Measurements from ENCODE around the gene CASP7. TPM values are rescaled to one million over a fixed set of nuclear protein-coding genes. Genes with fewer than 3 reads are reported as not detected.
A peak's percentile ranks its signal among the peaks of the same experiment; 100 is the strongest.

CASP7 gene
- total RNA-seq, 1 experiment from 2014 or later, result 38.2 TPM

- POLR2A ChIA-PET, result no interaction called here
- TF ChIP-seq SIN3A (IDR thresholded peaks at IDR 0.05; ENCODE audit: borderline replicate concordance, insufficient read depth, low read depth, low read length) (no peak), CTCF (IDR thresholded peaks at IDR 0.05) (no peak), POLR2AphosphoS5 (IDR thresholded peaks at IDR 0.05; ENCODE audit: low read depth, low read length) (no peak), REST (IDR thresholded peaks at IDR 0.05; ENCODE audit: insufficient read depth in 1 of 2, low read depth in 2 of 2, low read length in 1 of 2) (no peak), TCF7L2 (IDR thresholded peaks at IDR 0.05; ENCODE audit: low read depth, low read length) (no peak)
- no TSS peak for BruUV-seq (replicated peaks)
- Histone ChIP-seq H3K27me3 (ENCODE audit: control insufficient read depth, insufficient read depth, low read length) (no peaks in the 10 kb centered on the region), H3K36me3 (ENCODE audit: control insufficient read depth, insufficient read depth, low read length) (no peaks in the 10 kb centered on the region), H3K27ac (ENCODE audit: low read length) (no peak overlapping the region), H3K4me3 (ENCODE audit: low read depth in 2 of 2, low read length in 2 of 2) (no peak overlapping the region), H3K4me1 (ENCODE audit: control insufficient read depth, insufficient read depth, low read length) (no peaks in the 10 kb centered on the region), H3K9me3 (ENCODE audit: control insufficient read depth, insufficient read depth, low read depth, low read length) (no peaks in the 10 kb centered on the region)
- in situ Hi-C loops (cut with HindIII; ENCODE audit: low pct_unique_long_range_greater_than_20kb, low sequenced_read_pairs), result no loop called here
- intact Hi-C loops (cut with micrococcal nuclease; ENCODE audit: unreplicated experiment), result no loop called here
- CTCF ChIA-PET, result no interaction called here
- DNase-seq (ENCODE audit: low read depth, low spot score), result no peak
- ATAC-seq, result no peak
Measured at GRCh38 chr10:113713640-113713982, 33.9 kb downstream of the CASP7 start.

- TF ChIP-seq CTCF (IDR thresholded peaks at IDR 0.05), result no peak
- peak in 1 of 2 experiments; percentile 53; a peak in 1 of 4 replicates for TF ChIP-seq REST (IDR thresholded peaks at IDR 0.05; ENCODE audit: insufficient read depth in 1 of 2, low read depth in 2 of 2, low read length in 1 of 2)
- CTCF ChIA-PET, result interaction anchor here (0.7 kb wide), 1 partner anchor 154 kb away, joined by 4 read pairs; no protein-coding TSS in a partner anchor
- Histone ChIP-seq H3K36me3 (ENCODE audit: control insufficient read depth, insufficient read depth, low read length) (no peaks in the 10 kb centered on the region), H3K4me3 (ENCODE audit: low read depth in 2 of 2, low read length in 2 of 2) (no peak overlapping the region), H3K4me1 (ENCODE audit: control insufficient read depth, insufficient read depth, low read length) (no peaks in the 10 kb centered on the region), H3K27me3 (ENCODE audit: control insufficient read depth, insufficient read depth, low read length) (no peaks in the 10 kb centered on the region), H3K9me3 (ENCODE audit: control insufficient read depth, insufficient read depth, low read depth, low read length) (no peaks in the 10 kb centered on the region), H3K27ac (ENCODE audit: low read length) (no peak overlapping the region)
- no peak for DNase-seq (ENCODE audit: low read depth, low spot score)
- in situ Hi-C loops (cut with HindIII; ENCODE audit: low pct_unique_long_range_greater_than_20kb, low sequenced_read_pairs) (no loop called here), intact Hi-C loops (cut with micrococcal nuclease; ENCODE audit: unreplicated experiment) (no loop called here)
- POLR2A ChIA-PET, result interaction anchor here (0.6 kb wide), 2 partner anchors 327 to 789 kb away, joined by 3 to 7 read pairs; no protein-coding TSS in a partner anchor
- ATAC-seq, result no peak
- BruUV-seq (replicated peaks), result no TSS peak
Measured at GRCh38 chr10:113716109-113716910, 36.6 kb downstream of the CASP7 start.

Measured in Panc1 (cell line).